NCI-H345 treated with DMSO at 0.1 percent for 48 hours (cell line): ENCODE measurements around the gene TMEM167A.

ENCODE experiments used
- DNase-seq: peaks from one replicate; lab custom pipeline; 2025; ENCODE audit not compliant: unreplicated experiment; lab: John Stamatoyannopoulos, UW

TMEM167A gene

GRCh38 chr5:83036991-83037575 lies 40.1 kb downstream of the TMEM167A start:
- no peak for DNase-seq

- DNase-seq: no peak
These were observed 41.7 kb downstream of the TMEM167A start for GRCh38 chr5:83035373-83036100.

- no peak for DNase-seq
These were observed 42.5 kb downstream of the TMEM167A start for GRCh38 chr5:83034528-83035207.

- DNase-seq: no peak
These were observed 43.2 kb downstream of the TMEM167A start for GRCh38 chr5:83034036-83034435.

GRCh38 chr5:83031381-83031780 lies 45.8 kb downstream of the TMEM167A start:
- no peak for DNase-seq

GRCh38 chr5:83029912-83030311 lies 47.3 kb downstream of the TMEM167A start:
- no peak for DNase-seq

GRCh38 chr5:83026930-83027687 lies 50.1 kb downstream of the TMEM167A start:
- no peak for DNase-seq

GRCh38 chr5:83026516-83026915 lies 50.7 kb downstream of the TMEM167A start:
- DNase-seq: no peak

DNA sequence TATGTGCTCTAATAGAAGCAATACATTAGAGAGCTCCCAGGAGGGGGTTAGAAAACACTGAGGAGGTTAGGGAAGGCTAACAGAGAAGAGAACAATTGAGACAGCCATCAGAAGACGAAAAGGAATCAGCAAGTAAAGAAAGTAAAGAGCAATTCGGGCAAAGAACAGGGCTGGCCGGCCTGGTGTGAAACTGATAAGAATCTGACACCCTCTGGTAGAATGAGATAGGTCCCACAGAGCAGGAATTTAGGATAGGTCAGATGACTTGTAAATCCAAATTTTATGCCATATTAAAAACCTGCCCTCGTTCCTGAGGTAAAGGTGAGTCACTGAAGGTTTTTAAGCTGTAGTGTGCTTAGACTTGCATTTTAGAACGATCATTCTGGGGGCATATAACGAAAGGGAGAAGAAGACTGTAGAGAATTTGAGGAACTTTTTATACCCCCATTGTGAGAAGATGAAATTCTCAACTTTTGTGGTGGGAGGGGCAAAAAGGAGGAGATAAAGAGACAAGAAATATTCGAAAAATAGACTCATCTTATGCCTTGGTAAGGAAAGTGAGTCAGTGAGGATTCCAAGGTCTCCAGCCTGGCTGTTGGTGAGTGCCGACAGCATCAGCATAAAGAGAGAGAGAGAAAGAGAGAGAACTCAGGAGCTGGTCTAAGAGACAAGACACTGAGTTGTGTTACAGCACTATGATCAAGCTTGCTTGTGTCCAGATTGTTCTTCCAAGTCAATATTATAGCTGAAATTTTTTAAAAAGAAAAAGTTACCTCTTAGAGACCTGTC lies 51.3 kb downstream of the TMEM167A start:
- DNase-seq: no peak

DNA sequence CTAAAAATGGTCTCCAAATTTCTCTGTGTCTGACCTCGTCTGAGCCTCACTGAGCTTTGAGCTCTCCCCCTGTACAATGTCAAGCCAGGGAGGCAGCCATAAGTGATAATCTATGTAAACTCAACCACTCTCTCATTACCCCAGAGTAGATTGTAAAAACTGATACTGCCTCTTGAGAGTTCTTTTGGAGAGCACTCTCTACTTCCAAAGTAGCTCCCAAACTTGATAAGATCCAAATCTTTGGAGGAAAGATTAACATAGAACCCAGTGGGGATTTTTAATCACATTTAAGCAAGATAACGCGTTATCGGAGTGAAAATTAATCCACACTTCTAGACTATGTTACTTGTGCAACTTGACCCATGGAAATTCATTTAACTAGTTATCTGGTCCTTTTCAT lies 54.9 kb downstream of the TMEM167A start:
- no peak for DNase-seq

DNA sequence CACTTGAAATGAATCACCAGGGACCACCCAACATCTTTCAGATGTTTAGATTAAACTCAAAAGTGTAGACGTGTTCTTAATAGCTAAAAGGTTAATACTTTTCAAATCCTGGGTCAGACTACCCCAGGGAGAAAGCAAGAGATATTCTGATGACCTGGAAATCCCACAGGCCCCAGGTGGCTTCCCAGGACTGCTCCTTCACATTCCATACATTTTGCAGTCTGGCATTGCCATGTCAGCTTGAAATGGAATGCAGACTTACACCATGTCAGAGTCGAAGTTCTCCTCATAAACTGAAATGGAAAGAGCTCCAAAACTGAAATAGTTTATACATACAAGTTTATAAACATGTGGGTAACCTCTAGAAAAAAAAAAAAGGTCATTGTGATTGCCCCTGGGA lies 61.5 kb downstream of the TMEM167A start:
- DNase-seq: no peak

- DNase-seq: no peak
These were observed 65.2 kb downstream of the TMEM167A start for GRCh38 chr5:83011985-83012384.

- DNase-seq: no peak
These were observed 67.8 kb downstream of the TMEM167A start for GRCh38 chr5:83009408-83009807.

DNA sequence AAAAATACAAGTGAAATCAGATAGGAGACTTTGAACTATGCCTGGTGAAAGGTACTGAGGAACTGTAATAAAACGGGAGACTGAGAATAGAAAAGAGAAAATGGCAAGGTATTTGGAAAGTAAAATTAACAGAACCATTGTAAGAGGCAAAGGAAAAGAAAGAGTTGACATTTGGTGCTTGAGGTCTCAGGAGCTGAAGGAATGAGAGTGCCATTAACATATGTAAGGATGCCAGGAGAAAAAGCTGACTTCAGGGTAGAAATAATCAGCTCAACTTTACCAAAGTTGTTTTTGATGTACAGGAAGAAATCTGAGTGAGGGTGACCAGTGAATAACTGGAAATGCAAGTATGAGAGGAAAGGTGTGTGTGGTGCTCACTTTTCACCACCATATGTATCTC lies 69.4 kb downstream of the TMEM167A start:
- DNase-seq: no peak

DNA sequence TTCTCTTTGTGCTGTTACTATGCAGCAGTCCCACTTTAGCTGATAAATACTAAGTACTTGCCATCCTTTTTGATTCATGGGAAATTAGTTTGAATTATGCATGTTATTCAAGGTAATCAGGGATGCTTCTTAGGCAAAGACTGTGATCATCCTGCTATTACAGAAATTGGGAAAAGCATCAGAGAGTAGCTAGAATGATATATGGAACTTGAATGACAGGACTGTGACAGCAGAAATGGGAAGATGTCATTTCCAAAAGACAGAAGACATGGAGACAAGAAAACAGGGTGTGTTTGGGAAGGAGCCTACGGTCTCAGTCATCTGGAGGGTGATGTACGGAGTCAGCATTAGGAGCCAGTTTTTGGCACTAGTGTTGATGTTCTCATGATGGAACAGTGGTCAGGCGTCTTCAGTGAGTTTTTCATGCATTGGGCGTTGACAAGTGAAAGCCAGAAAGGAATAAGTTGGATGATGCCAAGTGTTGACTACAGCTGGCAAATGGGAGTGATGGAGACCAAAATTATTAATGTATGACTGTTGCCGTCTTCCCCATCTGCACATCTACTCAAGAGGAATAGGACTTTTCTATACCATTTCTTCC lies 70.4 kb downstream of the TMEM167A start:
- DNase-seq: no peak

GRCh38 chr5:83003791-83004190 lies 73.4 kb downstream of the TMEM167A start:
- DNase-seq: no peak
